Adipocyte (in vitro differentiated cells): Measurements from ENCODE around the gene KIAA1958.

Experiments
- DNase-seq: peaks from one replicate; pipeline ENCODE4 v3.0.0-alpha.2; 2015; ENCODE audit warnings: low read depth
- H3K27me3 ChIP-seq: replicated peaks from 2 replicates; pipeline ENCODE4 v1.7.0; 2013; ENCODE audit warnings: mild to moderate bottlenecking, low read length, moderate library complexity; ENCODE audit not compliant: control insufficient read depth, insufficient read depth
- H3K36me3 ChIP-seq: 2 replicates; pipeline ENCODE4 v1.7.0; 2013; ENCODE audit warnings: low read length, mild to moderate bottlenecking, moderate library complexity; ENCODE audit not compliant: control insufficient read depth, insufficient read depth, severe bottlenecking
- H3K4me1 ChIP-seq: 2 replicates; pipeline ENCODE4 v1.7.0; 2013; ENCODE audit warnings: mild to moderate bottlenecking, low read length, moderate library complexity; ENCODE audit not compliant: control insufficient read depth, insufficient read depth
- H3K4me3 ChIP-seq: 2 replicates; pipeline ENCODE4 v1.7.0; 2013; ENCODE audit warnings: mild to moderate bottlenecking, low read length, moderate library complexity
- H3K9ac ChIP-seq: 2 replicates; pipeline ENCODE4 v1.7.0; 2013; ENCODE audit warnings: mild to moderate bottlenecking, low read length, moderate library complexity
- H3K9me3 ChIP-seq: 2 replicates; pipeline ENCODE4 v1.7.0; 2013; ENCODE audit warnings: mild to moderate bottlenecking, low read length, moderate library complexity; ENCODE audit not compliant: control insufficient read depth

KIAA1958 gene

DNA sequence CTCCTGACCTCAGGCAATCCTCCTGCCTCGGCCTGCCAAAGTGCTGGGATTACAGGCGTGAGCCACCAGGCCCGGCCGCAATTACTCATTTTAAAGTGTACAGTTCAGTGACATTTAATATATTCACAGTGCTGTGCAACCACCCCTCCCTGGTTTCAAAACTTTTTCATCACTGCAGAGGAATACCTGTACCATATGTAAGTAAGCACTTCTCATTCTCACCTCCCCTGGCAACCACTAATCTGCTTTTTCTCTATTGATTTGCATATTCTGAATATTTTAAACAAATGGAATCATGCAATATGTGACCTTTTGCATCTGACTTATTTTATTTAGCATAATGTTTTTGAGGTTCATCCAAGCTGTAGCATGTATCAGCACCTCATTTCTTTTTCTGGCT, 21.3 kb upstream of the KIAA1958 start:
- Histone ChIP-seq H3K4me1 (no peaks in the 10 kb centered on the region), H3K9ac (no peak overlapping the region), H3K27me3 (no peaks in the 10 kb centered on the region), H3K4me3 (no peak overlapping the region), H3K36me3 (peaks cover 88% of the 10 kb centered on the region), H3K9me3 (peaks cover 5% of the 10 kb centered on the region)
- DNase-seq = no peak

GRCh38 chr9:112472996-112473395, 13.6 kb upstream of the KIAA1958 start:
- peaks cover 63% of the 10 kb centered on the region for H3K36me3 ChIP-seq
- peaks cover 1% of the 10 kb centered on the region for H3K9me3 ChIP-seq
- H3K4me1 ChIP-seq = no peaks in the 10 kb centered on the region
- no peaks in the 10 kb centered on the region for H3K27me3 ChIP-seq
- H3K4me3 ChIP-seq = no peak overlapping the region
- no peak for DNase-seq
- no peak overlapping the region for H3K9ac ChIP-seq

DNA sequence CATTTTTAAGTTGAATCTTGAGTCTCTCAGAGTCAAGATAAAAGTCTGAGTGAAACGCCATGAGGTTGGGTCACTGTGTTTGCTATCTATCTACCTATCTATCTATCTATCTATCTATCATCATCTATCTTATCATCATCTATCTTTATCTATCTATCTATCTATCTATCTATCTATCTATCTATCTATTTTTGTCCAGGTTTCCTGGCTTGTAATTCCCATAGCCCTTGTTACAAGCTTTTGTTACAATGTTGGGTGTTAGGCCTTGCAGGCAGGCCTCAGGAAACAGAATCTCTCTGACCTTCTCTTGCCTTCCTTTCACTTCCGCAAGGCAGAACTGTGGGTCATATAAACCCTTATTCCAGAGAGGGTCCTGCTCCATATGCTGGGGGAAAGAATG, 12.6 kb upstream of the KIAA1958 start:
- H3K9me3 ChIP-seq = peaks cover 3% of the 10 kb centered on the region
- peaks cover 53% of the 10 kb centered on the region for H3K36me3 ChIP-seq
- H3K9ac ChIP-seq = no peak overlapping the region
- H3K4me1 ChIP-seq = no peaks in the 10 kb centered on the region
- H3K4me3 ChIP-seq = no peak overlapping the region
- no peaks in the 10 kb centered on the region for H3K27me3 ChIP-seq
- DNase-seq = no peak

DNA sequence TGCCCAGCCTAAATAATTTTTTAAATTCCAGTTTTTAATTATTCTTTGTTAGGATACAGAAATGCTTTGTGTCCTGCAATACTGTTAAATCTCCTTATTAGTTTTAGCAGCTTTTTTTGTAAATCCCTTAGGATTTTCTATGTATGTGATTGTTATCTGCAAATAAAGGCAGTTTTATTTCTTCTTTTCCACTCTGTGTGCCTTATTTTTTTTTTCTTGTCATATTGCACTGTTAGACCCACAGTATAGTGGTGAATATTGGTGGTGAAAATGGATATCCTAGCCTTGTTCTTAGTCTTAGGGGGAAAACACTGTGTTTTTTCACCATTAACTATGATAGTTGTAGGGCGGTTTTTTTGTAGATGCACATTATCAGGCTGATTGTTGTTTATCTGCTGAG, 11.3 kb upstream of the KIAA1958 start:
- Histone ChIP-seq H3K36me3 (peaks cover 40% of the 10 kb centered on the region), H3K4me1 (no peaks in the 10 kb centered on the region), H3K9ac (no peak overlapping the region), H3K4me3 (no peak overlapping the region), H3K27me3 (no peaks in the 10 kb centered on the region), H3K9me3 (peaks cover 3% of the 10 kb centered on the region)
- DNase-seq = no peak

DNA sequence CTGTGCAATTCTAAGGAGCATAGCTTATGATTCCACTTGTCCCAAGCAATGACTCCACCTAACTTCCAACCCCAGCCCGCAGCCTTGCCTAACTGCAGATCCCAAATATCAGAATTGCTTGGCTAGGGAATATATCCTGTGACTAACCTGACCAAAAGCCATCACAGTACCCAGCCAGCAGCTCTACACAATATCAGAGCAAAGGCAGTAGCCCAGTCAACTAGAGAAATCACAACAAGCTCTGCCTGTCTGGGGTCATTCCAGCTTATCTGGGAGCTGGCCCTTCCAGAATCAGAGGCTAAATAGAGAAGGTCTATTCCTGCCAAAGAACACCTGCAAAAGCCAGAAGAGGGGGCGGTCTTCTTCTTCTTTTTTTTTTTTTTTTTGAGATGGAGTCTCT, 9.3 kb upstream of the KIAA1958 start:
- Histone ChIP-seq H3K4me3 (no peak overlapping the region), H3K9ac (no peak overlapping the region), H3K36me3 (peaks cover 21% of the 10 kb centered on the region), H3K4me1 (no peaks in the 10 kb centered on the region), H3K27me3 (no peaks in the 10 kb centered on the region), H3K9me3 (peaks cover 3% of the 10 kb centered on the region)
- DNase-seq = no peak

DNA sequence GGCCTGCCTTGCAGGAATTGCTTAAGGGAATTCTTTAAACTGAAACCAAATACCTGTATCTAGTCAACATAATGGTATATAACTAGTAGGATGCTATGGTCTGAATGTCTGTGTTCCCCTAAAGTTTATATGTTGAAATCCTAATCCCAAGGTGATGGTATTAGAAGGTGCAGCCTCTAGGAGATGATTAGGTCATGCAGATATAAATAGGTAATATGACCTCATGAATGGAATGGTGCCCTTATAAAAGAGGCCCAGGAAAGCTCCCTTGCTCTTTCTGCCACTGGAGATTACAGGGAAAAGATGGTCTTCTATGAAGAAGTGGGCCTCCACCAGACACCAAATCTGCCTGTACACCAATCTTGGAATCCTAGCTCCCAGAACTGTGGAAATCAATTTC, 7.4 kb upstream of the KIAA1958 start:
- Histone ChIP-seq H3K4me3 (no peak overlapping the region), H3K36me3 (peaks cover 5% of the 10 kb centered on the region), H3K9ac (no peak overlapping the region), H3K27me3 (no peaks in the 10 kb centered on the region), H3K4me1 (no peaks in the 10 kb centered on the region), H3K9me3 (peaks cover 3% of the 10 kb centered on the region)
- no peak for DNase-seq

DNA sequence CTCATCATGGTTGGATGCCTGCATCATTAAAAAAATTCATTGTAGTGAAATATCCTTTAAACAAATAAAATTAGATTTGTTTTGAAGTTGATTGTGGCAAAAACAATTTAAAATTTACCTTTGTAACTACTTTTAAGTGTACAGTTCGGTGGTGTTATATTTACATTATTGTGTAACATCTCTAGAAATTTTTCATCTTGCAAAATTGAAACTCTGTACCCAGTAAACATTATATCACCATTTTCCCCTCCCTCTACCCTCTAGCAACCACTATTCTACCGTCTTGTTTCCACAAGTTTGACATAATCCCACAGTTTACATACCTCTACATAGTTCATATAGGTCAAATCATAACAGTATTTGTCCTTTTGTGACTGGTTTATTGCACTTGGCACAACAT, 2.0 kb upstream of the KIAA1958 start:
- Histone ChIP-seq H3K27me3 (no peaks in the 10 kb centered on the region), H3K36me3 (no peaks in the 10 kb centered on the region), H3K9ac (no peak overlapping the region), H3K9me3 (no peaks in the 10 kb centered on the region), H3K4me3 (no peak overlapping the region), H3K4me1 (peaks cover 10% of the 10 kb centered on the region)
- DNase-seq = no peak

DNA sequence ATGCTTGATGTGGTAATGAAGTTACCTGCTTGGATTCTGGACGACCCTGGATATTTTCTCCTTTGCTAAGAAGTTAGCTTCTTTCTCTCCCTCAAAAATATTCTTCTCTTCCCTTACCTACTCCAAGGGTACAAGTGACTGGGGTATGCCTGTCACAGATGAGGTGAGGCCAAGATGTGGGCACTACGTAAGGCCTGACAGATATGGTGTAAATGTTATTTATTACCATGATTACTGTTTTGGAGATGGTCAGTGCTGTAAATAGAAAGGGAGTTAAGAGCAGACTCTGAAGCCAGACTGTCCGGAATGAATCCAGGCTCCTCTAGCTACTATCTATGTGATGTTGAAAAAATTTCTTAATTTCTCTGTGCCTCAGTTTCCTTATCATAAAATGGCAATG, 1.1 kb upstream of the KIAA1958 start:
- no peak overlapping the region for H3K4me3 ChIP-seq
- H3K36me3 ChIP-seq = no peaks in the 10 kb centered on the region
- no peaks in the 10 kb centered on the region for H3K27me3 ChIP-seq
- no peaks in the 10 kb centered on the region for H3K9me3 ChIP-seq
- H3K9ac ChIP-seq = no peak overlapping the region
- no peak for DNase-seq
- H3K4me1 ChIP-seq = peaks cover 10% of the 10 kb centered on the region

- H3K9me3 ChIP-seq = no peaks in the 10 kb centered on the region
- peak overlapping the region; percentile 67 for H3K9ac ChIP-seq
Measured at GRCh38 chr9:112487008-112487798, 576 bp downstream of the KIAA1958 start.

DNA sequence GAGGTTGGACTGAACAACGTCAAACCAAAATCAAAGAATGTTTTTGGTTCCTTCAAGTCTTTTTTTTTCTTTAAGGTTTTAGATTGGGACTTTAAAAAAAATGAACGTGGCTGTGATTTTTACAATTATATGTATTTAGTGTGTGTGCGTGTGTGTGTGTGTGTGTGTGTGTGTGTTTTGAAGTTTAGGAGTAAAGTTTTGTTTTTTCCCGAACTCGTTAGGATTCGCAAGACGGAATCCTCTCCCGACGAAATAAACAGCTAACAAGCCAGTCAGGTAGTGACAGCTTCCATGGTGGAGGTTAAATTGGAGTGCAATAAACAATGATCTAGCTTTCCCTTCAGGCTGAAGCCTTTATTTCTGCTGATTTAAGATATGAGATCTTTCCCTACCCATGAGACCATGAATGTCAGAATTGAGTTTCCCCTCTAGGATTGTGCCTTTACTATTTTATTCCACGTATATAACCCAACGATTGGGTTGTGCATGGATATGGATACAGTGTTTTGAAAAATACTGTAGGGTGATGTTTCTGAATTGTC, 1.2 kb downstream of the KIAA1958 start:
- H3K9ac ChIP-seq = peak overlapping the region; percentile 67
- H3K27me3 ChIP-seq = no peaks in the 10 kb centered on the region
- H3K9me3 ChIP-seq = no peaks in the 10 kb centered on the region
- H3K4me1 ChIP-seq = peaks cover 14% of the 10 kb centered on the region
- no peaks in the 10 kb centered on the region for H3K36me3 ChIP-seq
- peak overlapping the region; percentile 90 for H3K4me3 ChIP-seq
- DNase-seq = no peak

More at GRCh38 chr9:112487008-112487798, 576 bp downstream of the KIAA1958 start:
- peaks cover 14% of the 10 kb centered on the region for H3K4me1 ChIP-seq
- peak overlapping the region; percentile 90 for H3K4me3 ChIP-seq
- DNase-seq = peak; percentile 71
- no peaks in the 10 kb centered on the region for H3K27me3 ChIP-seq
- no peaks in the 10 kb centered on the region for H3K36me3 ChIP-seq

DNA sequence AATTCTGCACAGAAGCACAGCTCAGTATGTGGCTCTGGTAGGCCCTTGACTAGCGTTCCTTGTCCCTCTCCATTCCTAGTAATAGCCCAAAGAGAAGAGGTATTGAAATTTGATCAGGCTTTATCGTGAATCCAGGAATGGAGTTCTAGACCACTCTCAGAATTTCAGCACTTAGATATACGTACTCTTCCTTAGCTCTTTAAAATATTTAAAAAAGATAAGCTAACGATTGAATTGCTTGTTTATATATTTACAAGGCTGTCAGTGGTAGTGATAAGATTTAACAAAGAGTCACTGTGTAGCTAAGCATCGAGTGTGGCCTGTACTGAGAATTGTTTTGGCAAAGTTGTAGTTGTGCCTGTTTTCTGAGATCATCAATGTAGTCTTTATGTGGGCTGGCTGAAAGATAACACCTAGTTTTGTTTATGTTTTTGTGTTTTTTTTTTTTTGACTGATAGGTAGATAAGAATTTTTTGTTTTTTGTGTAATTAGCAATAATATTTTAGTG, 2.5 kb downstream of the KIAA1958 start:
- Histone ChIP-seq H3K9ac (no peak overlapping the region), H3K27me3 (no peaks in the 10 kb centered on the region), H3K4me3 (no peak overlapping the region), H3K36me3 (no peaks in the 10 kb centered on the region), H3K9me3 (peaks cover 11% of the 10 kb centered on the region), H3K4me1 (peaks cover 14% of the 10 kb centered on the region)
- DNase-seq = no peak
